Erythroblast (primary cell): ENCODE data around the gene CDH13.

Experiments
- DNase-seq, 2 experiments: peaks; one replicate each; lab custom pipeline; 2025; lab: John Stamatoyannopoulos, UW
- GATA1 ChIP-seq: IDR thresholded peaks from 2 replicates; pipeline ENCODE4 v1.6.1; 2011; ENCODE audit warnings: low read depth, mild to moderate bottlenecking, control low read depth, low read length, moderate library complexity
- POLR2A ChIP-seq: IDR thresholded peaks from 2 replicates; pipeline ENCODE4 v1.6.1; 2011; ENCODE audit warnings: mild to moderate bottlenecking, low read length

CDH13 gene

GRCh38 chr16:83116274-83116892 is 489.6 kb downstream of the CDH13 start:
- no peak for DNase-seq
- TF ChIP-seq GATA1 (no peak), POLR2A (no peak)

GRCh38 chr16:83117810-83118209 is 491.0 kb downstream of the CDH13 start:
- no peak for DNase-seq
- TF ChIP-seq POLR2A (no peak), GATA1 (no peak)

GRCh38 chr16:83118365-83118764 is 491.6 kb downstream of the CDH13 start:
- TF ChIP-seq GATA1 (no peak), POLR2A (no peak)
- DNase-seq: no peak

- no peak for TF ChIP-seq GATA1
- no peak for TF ChIP-seq POLR2A
- DNase-seq: no peak
Observed at GRCh38 chr16:83125999-83126568, 499.3 kb downstream of the CDH13 start.

GRCh38 chr16:83128041-83128440 is 501.3 kb downstream of the CDH13 start:
- TF ChIP-seq GATA1: no peak
- no peak for DNase-seq

GRCh38 chr16:83130039-83130438 is 503.3 kb downstream of the CDH13 start:
- no peak for TF ChIP-seq GATA1
- no peak for TF ChIP-seq POLR2A

GRCh38 chr16:83134638-83135037 is 507.9 kb downstream of the CDH13 start:
- TF ChIP-seq POLR2A (no peak), GATA1 (no peak)
- no peak for DNase-seq

More at GRCh38 chr16:83130039-83130438, 503.3 kb downstream of the CDH13 start:
- no peak for DNase-seq

- DNase-seq: no peak
- TF ChIP-seq GATA1 (no peak), POLR2A (no peak)
Observed at GRCh38 chr16:83136419-83136818, 509.6 kb downstream of the CDH13 start.

GRCh38 chr16:83136924-83137323 is 510.2 kb downstream of the CDH13 start:
- TF ChIP-seq POLR2A (no peak), GATA1 (no peak)
- no peak for DNase-seq

- DNase-seq: no peak
- TF ChIP-seq GATA1: no peak
- TF ChIP-seq POLR2A: no peak
Observed at GRCh38 chr16:83137326-83137781, 510.6 kb downstream of the CDH13 start.

- TF ChIP-seq GATA1: no peak
- no peak for TF ChIP-seq POLR2A
- DNase-seq: no peak
Observed at GRCh38 chr16:83137894-83138293, 511.1 kb downstream of the CDH13 start.

- DNase-seq: no peak
- TF ChIP-seq GATA1: no peak
Observed at GRCh38 chr16:83138512-83138911, 511.7 kb downstream of the CDH13 start.

GRCh38 chr16:83138976-83139690 is 512.4 kb downstream of the CDH13 start:
- no peak for DNase-seq
- no peak for TF ChIP-seq GATA1
- no peak for TF ChIP-seq POLR2A

GRCh38 chr16:83143788-83144187 is 517.0 kb downstream of the CDH13 start:
- no peak for DNase-seq
- no peak for TF ChIP-seq POLR2A
- no peak for TF ChIP-seq GATA1
